Astrocyte (in vitro differentiated cells and primary cell): ENCODE measurements around the gene TP73. TPM values are rescaled to one million over a fixed set of nuclear protein-coding genes. Genes with fewer than 3 reads are reported as not detected.

ENCODE experiments used
- DNase-seq: peaks from one replicate; pipeline ENCODE4 v3.0.0-alpha.2; 2010; ENCODE audit warnings: low read depth
- FAIRE-seq: peaks from 2 replicates; lab custom pipeline; 2011; peaks lifted over from hg19 to GRCh38; lab: Jason Lieb, UNC
- H2AFZ ChIP-seq: 2 replicates; pipeline ENCODE4 v1.6.0; 2012; ENCODE audit warnings: low read depth, low read length, inconsistent platforms
- H3K27ac ChIP-seq: 2 replicates; pipeline ENCODE4 v1.5.1; 2011; ENCODE audit warnings: low read depth, low read length, inconsistent platforms
- H3K27me3 ChIP-seq: 2 replicates; pipeline ENCODE4 v1.6.0; 2011; ENCODE audit warnings: low read length, inconsistent platforms; ENCODE audit not compliant: insufficient read depth
- H3K36me3 ChIP-seq: 2 replicates; pipeline ENCODE4 v1.5.1; 2011; ENCODE audit warnings: low read length, inconsistent platforms; ENCODE audit not compliant: insufficient read depth
- H3K4me1 ChIP-seq: 2 replicates; pipeline ENCODE4 v1.5.1; 2011; ENCODE audit warnings: low read length, inconsistent platforms; ENCODE audit not compliant: insufficient read depth
- H3K4me2 ChIP-seq: 2 replicates; pipeline ENCODE4 v1.6.0; 2012; ENCODE audit warnings: low read length, inconsistent platforms
- H3K4me3 ChIP-seq: 2 replicates; pipeline ENCODE4 v1.5.1; 2011; ENCODE audit warnings: low read depth, mild to moderate bottlenecking, low read length, inconsistent platforms; ENCODE audit not compliant: insufficient read depth
- H3K79me2 ChIP-seq: 2 replicates; pipeline ENCODE4 v1.6.0; 2012; ENCODE audit warnings: mild to moderate bottlenecking, low read length, inconsistent platforms; ENCODE audit not compliant: insufficient read depth
- H3K9ac ChIP-seq: 2 replicates; pipeline ENCODE4 v1.6.0; 2012; ENCODE audit warnings: mild to moderate bottlenecking, low read length, inconsistent platforms
- H3K9me3 ChIP-seq: 2 replicates; pipeline ENCODE4 v1.5.1; 2012; ENCODE audit warnings: low read depth, mild to moderate bottlenecking, low read length, inconsistent platforms; ENCODE audit not compliant: insufficient read depth
- H4K20me1 ChIP-seq: 2 replicates; pipeline ENCODE4 v1.6.0; 2012; ENCODE audit warnings: low read length, inconsistent platforms; ENCODE audit not compliant: insufficient read depth
- H3K27ac Mint-ChIP-seq: one replicate; pipeline ENCODE4 v1.8.0; 2021; ENCODE audit warnings: mild to moderate bottlenecking, mixed read lengths; ENCODE audit not compliant: unreplicated experiment
- H3K27me3 Mint-ChIP-seq: one replicate; pipeline ENCODE4 v1.8.0; 2021; ENCODE audit warnings: low read depth, mixed read lengths; ENCODE audit not compliant: unreplicated experiment
- H3K36me3 Mint-ChIP-seq: one replicate; pipeline ENCODE4 v1.8.0; 2021; ENCODE audit warnings: low read depth, mixed read lengths; ENCODE audit not compliant: unreplicated experiment
- H3K4me1 Mint-ChIP-seq: one replicate; pipeline ENCODE4 v1.8.0; 2021; ENCODE audit warnings: low read depth, mixed read lengths; ENCODE audit not compliant: unreplicated experiment
- H3K4me3 Mint-ChIP-seq: one replicate; pipeline ENCODE4 v1.8.0; 2021; ENCODE audit warnings: mild to moderate bottlenecking, moderate library complexity, mixed read lengths; ENCODE audit not compliant: unreplicated experiment
- H3K9me3 Mint-ChIP-seq: one replicate; pipeline ENCODE4 v1.8.0; 2021; ENCODE audit warnings: mild to moderate bottlenecking, mixed read lengths; ENCODE audit not compliant: unreplicated experiment
- CTCF ChIP-seq: IDR thresholded peaks from 2 replicates; pipeline ENCODE4 v1.5.1; 2011; ENCODE audit warnings: low read depth, mild to moderate bottlenecking, inconsistent platforms, low read length, moderate library complexity; ENCODE audit not compliant: insufficient read depth
- EZH2 ChIP-seq: IDR thresholded peaks from 2 replicates; pipeline ENCODE4 v1.6.1; 2012; ENCODE audit warnings: mild to moderate bottlenecking, low read length, inconsistent platforms; ENCODE audit not compliant: insufficient read depth
- total RNA-seq: library from RNA; stranded (reverse); gene quantifications from 2 replicates; pipeline ENCODE4 v1.2.1, GENCODE V29; 2021

The TP73 gene
- total RNA-seq, 1 donor from 2014 or later: 0.18 TPM

GRCh38 chr1:3785456-3786157 is 133.3 kb downstream of the TP73 start:
- TF ChIP-seq EZH2 (no peak), CTCF (no peak)
- FAIRE-seq: no peak
- H3K9ac ChIP-seq: no peak overlapping the region

More at GRCh38 chr1:3785456-3786157, 133.3 kb downstream of the TP73 start:
- peaks cover 57% of the 10 kb centered on the region for H4K20me1 ChIP-seq
- no peak overlapping the region for H3K4me3 ChIP-seq
- H3K4me3 Mint-ChIP-seq: no peak overlapping the region
- H3K4me1 ChIP-seq: no peaks in the 10 kb centered on the region
- no peak for DNase-seq
- no peaks in the 10 kb centered on the region for H3K27me3 ChIP-seq
- peaks cover 19% of the 10 kb centered on the region for H3K36me3 Mint-ChIP-seq
- no peak overlapping the region for H3K4me2 ChIP-seq
- no peaks in the 10 kb centered on the region for H3K9me3 ChIP-seq
- H3K27me3 Mint-ChIP-seq: no peaks in the 10 kb centered on the region
- H2AFZ ChIP-seq: no peak overlapping the region
- no peak overlapping the region for H3K27ac ChIP-seq
- H3K4me1 Mint-ChIP-seq: peaks cover 7% of the 10 kb centered on the region
- H3K27ac Mint-ChIP-seq: no peak overlapping the region
- peaks cover 16% of the 10 kb centered on the region for H3K36me3 ChIP-seq
- peaks cover 35% of the 10 kb centered on the region for H3K79me2 ChIP-seq
- no peaks in the 10 kb centered on the region for H3K9me3 Mint-ChIP-seq

Other genes with a start within 250 kb of the TP73 start
- gene ARHGEF16, start 197.9 kb upstream of the TP73 start, total RNA-seq: 3.7 and 4.1 TPM in 2 replicates
- 10.9 and 14.8 TPM in 2 replicates for gene MEGF6, start 41.0 kb upstream of the TP73 start, total RNA-seq
- gene TPRG1L, start 27.5 kb upstream of the TP73 start, total RNA-seq: 33.7 and 36.0 TPM in 2 replicates
- gene WRAP73, start 2.4 kb upstream of the TP73 start, total RNA-seq: 15.5 and 15.6 TPM in 2 replicates
- not detected in 2 replicates for gene CCDC27, start 99.9 kb downstream of the TP73 start, total RNA-seq
- gene SMIM1, start 120.2 kb downstream of the TP73 start, total RNA-seq: 6.4 and 6.6 TPM in 2 replicates
- gene LRRC47, start 144.0 kb downstream of the TP73 start, total RNA-seq: 48.7 and 51.5 TPM in 2 replicates
- 35.0 and 43.6 TPM in 2 replicates for gene CEP104, start 204.7 kb downstream of the TP73 start, total RNA-seq
- gene DFFB, start 205.0 kb downstream of the TP73 start, total RNA-seq: 5.9 and 7.4 TPM in 2 replicates
- 24.4 and 26.1 TPM in 2 replicates for gene C1orf174, start 247.8 kb downstream of the TP73 start, total RNA-seq